Left renal pelvis (tissue), 4 donors: ENCODE results near the gene MAGI1. TPM values are rescaled to one million over a fixed set of nuclear protein-coding genes. Genes with fewer than 3 reads are reported as not detected.
"Not testable (repeated sequence)": the region's sequence is repeated elsewhere in the genome, so short reads cannot be mapped to it uniquely, and the experiment has no call there.

ENCODE experiments used
- DNase-seq, 4 donors: peaks; one replicate each; pipeline ENCODE4 v3.0.0-alpha.2; 2013; ENCODE audit warnings: low read depth in 4 of 4, low spot score in 3 of 4
- polyA plus RNA-seq, 4 donors: library from polyadenylated mRNA; unstranded; fragments of 120-200 nt; gene quantifications; one replicate each; pipeline ENCODE4 v1.2.1, GENCODE V29; 2013; ENCODE audit not compliant: insufficient read length in 4 of 4

The MAGI1 gene
- polyA plus RNA-seq, 4 donors, result 9.3 to 33.8 (median 26.9) TPM

- no peak for DNase-seq
These were observed 123.9 kb downstream of the MAGI1 start for GRCh38 chr3:65914740-65915367.

- no peak for DNase-seq
These were observed 124.5 kb downstream of the MAGI1 start for GRCh38 chr3:65914032-65914739.

- DNase-seq, result no peak
These were observed 126.1 kb downstream of the MAGI1 start for GRCh38 chr3:65912647-65913046.

- DNase-seq, result no peak
These were observed 130.1 kb downstream of the MAGI1 start for GRCh38 chr3:65908588-65908987.

- DNase-seq, result no peak
These were observed 131.2 kb downstream of the MAGI1 start for GRCh38 chr3:65907232-65908130.

- no peak for DNase-seq
These were observed 132.9 kb downstream of the MAGI1 start for GRCh38 chr3:65905771-65906170.

GRCh38 chr3:65904016-65904415, 134.7 kb downstream of the MAGI1 start:
- no peak for DNase-seq

GRCh38 chr3:65902304-65902793, 136.4 kb downstream of the MAGI1 start:
- peak in 3 of 4 donors; percentile 20 to 56 (median 48) for DNase-seq

- DNase-seq, result no peak
These were observed 137.5 kb downstream of the MAGI1 start for GRCh38 chr3:65901226-65901625.

GRCh38 chr3:65899226-65899625, 139.5 kb downstream of the MAGI1 start:
- DNase-seq, result no peak

- DNase-seq, result no peak
These were observed 141.0 kb downstream of the MAGI1 start for GRCh38 chr3:65897766-65898165.

GRCh38 chr3:65896321-65896720, 142.4 kb downstream of the MAGI1 start:
- DNase-seq, result no peak

- no peak for DNase-seq
These were observed 143.9 kb downstream of the MAGI1 start for GRCh38 chr3:65894679-65895453.

- DNase-seq, result no peak
These were observed 144.6 kb downstream of the MAGI1 start for GRCh38 chr3:65894126-65894525.

GRCh38 chr3:65893631-65894030, 145.1 kb downstream of the MAGI1 start:
- DNase-seq, result no peak

- not testable (repeated sequence) for DNase-seq
These were observed 147.2 kb downstream of the MAGI1 start for GRCh38 chr3:65891477-65891876.

GRCh38 chr3:65890328-65890727, 148.4 kb downstream of the MAGI1 start:
- no peak for DNase-seq

- DNase-seq, result no peak
These were observed 149.0 kb downstream of the MAGI1 start for GRCh38 chr3:65889707-65890099.

- DNase-seq, result no peak
These were observed 149.6 kb downstream of the MAGI1 start for GRCh38 chr3:65888980-65889706.

- no peak for DNase-seq
These were observed 150.5 kb downstream of the MAGI1 start for GRCh38 chr3:65888196-65888595.
